Occipital lobe (tissue), 2 donors: Measurements from ENCODE around the gene ZCCHC8. TPM values are rescaled to one million over a fixed set of nuclear protein-coding genes. Genes with fewer than 3 reads are reported as not detected.
A peak's percentile ranks its signal among the peaks of the same experiment; 100 is the strongest.

Experiments used
- DNase-seq: peaks from one replicate; lab custom pipeline; 2025; lab: John Stamatoyannopoulos, UW
- total RNA-seq: library from RNA; depleted of rRNA; stranded (reverse); fragments of >200 nt; gene quantifications from one replicate; pipeline ENCODE4 v1.2.3, GENCODE V29; 2014

ZCCHC8 gene
- total RNA-seq: 31.7 TPM

DNA sequence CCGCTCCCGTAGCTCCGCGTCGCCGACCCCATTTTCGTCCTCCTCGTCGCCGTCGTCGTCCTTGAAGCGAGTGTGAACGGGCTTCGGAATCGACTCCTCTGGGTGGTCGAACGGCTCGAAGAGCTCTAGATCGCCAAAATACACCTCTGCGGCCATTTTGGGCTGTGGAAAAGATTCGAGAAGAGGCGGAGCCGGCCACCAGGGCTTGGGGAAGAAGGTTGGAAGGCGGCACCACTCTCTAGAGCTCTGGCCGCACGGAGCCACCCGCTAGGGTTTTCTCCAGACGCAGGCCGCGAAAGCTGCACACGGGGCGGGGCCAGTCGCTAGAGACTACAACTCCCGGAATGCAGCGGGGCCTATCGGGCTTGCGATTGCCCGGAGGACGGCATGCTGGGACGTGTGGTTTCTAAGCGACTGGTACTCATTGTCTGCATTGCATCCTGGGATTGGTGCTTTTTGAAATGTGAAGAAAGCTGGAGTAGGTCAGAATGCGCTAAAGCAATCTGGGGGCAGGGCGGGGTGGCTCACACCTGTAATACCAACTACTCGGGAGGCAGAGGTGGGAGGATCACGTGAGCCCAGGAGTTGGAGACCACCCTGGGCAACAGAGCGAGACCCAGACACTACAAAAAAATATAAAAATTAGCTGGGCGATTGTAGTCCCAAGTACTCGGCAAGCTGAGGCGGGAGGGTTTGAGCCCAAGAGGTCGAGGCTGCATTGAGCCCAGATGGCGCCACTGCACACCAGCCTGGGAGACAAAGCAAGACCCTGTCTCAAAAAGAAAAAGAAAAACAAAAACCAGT lies at the start of gene ZCCHC8:
TSS of gene ZCCHC8 (minus strand) at position 248 of the 804 bp plus-strand sequence. CDS start at position 156, 92 bp downstream.
- peak; percentile 96 for DNase-seq

DNA sequence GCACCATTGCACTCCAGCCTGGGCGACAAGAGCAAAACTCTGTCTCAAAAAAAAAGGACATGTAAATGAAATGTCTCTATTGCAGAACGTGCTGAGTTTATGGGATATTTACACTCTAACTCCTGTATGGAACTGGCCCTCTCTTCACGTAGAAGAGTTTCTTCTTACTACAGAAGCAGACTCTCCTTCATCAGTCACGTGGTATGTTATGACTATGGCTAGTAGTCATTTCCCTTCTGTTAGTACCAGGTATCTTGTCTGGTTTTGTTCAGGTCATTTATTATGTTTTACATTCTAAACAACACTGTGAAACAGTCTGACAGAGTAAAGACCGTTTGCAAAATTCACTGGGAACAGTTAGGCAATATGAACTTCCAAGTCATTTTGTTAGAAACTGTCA lies 46.6 kb upstream of the ZCCHC8 start:
- no peak for DNase-seq

GRCh38 chr12:122545855-122546254 lies 45.1 kb upstream of the ZCCHC8 start:
- DNase-seq: no peak

DNA sequence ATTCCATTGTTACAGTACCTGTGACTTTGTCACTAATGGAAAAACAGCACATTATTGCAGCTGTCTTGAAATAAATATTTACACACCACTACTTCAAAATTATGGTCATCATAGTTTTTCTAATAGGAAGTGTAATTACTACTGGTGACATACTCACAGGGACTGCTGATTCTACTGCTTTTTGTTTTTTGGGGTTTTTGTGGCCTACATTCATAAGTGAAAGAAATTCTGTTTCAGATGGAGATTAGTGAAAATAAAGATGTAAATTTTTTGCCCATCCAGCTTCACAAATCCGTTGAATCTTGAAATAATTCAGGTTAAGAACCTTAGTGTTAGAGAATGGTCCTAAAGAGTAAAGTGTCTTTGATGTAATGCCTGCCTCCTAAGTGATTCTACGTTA lies 43.8 kb upstream of the ZCCHC8 start:
- DNase-seq: no peak

DNA sequence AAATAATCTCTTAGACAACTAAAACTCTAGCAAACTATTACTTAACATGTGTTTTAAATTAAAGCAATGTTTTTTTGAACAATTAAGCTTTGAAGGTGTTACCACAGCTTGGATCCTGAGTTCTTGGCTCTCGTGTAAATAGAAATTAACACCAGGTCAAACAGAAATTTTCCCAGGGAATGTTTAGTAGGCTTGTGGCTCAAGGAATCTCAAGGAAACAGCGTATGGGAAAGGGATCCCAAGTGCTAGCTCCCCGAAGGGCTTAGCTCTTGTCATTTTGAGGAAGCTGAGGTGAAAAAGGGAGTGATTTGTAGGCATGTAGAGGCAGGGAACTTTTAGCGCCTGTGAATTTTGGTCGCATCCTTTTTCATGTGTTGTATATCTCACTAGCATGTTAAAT lies 37.8 kb upstream of the ZCCHC8 start:
- DNase-seq: no peak

DNA sequence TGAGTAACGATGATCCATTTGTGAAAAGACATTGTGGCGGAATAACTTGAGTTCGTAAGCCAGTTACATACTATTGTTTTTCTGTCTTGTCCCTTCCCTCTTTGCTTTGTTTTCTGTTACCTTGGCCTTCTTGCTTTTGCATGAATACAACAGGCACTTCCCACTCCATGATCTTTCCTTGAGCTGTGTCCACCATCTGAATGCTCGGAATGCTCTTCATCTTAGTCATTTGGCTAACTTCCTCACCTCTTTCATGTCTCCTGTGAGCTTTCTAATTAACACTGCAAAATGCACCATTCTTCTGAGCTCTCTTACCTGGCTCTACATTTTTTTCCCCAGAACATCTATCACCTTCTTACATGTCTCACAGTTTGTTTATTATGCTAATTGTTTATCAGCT lies 36.3 kb upstream of the ZCCHC8 start:
- no peak for DNase-seq

GRCh38 chr12:122533856-122534255 lies 33.1 kb upstream of the ZCCHC8 start:
- DNase-seq: no peak

GRCh38 chr12:122528992-122529391 lies 28.3 kb upstream of the ZCCHC8 start:
- no peak for DNase-seq

DNA sequence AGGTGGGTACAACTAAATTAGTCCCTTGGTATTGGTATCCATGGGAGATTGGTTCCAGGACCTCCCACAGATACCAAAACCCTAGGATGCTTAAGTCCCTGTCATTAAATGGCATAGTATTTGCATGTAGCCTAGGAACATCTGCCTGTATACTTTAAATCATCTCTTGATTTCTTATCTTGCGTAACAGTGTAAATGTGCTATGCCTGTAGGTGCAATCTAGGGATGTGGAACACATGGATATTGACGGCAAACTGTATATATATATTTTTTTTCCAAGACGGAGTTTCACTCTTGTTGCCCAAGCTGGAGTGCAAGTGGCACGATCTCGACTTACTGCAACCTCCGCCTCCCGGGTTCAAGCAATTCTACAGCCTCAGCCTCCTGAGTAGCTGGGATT lies 27.9 kb upstream of the ZCCHC8 start:
- DNase-seq: no peak

- DNase-seq: no peak
Observed at GRCh38 chr12:122527478-122527944, 26.8 kb upstream of the ZCCHC8 start.

DNA sequence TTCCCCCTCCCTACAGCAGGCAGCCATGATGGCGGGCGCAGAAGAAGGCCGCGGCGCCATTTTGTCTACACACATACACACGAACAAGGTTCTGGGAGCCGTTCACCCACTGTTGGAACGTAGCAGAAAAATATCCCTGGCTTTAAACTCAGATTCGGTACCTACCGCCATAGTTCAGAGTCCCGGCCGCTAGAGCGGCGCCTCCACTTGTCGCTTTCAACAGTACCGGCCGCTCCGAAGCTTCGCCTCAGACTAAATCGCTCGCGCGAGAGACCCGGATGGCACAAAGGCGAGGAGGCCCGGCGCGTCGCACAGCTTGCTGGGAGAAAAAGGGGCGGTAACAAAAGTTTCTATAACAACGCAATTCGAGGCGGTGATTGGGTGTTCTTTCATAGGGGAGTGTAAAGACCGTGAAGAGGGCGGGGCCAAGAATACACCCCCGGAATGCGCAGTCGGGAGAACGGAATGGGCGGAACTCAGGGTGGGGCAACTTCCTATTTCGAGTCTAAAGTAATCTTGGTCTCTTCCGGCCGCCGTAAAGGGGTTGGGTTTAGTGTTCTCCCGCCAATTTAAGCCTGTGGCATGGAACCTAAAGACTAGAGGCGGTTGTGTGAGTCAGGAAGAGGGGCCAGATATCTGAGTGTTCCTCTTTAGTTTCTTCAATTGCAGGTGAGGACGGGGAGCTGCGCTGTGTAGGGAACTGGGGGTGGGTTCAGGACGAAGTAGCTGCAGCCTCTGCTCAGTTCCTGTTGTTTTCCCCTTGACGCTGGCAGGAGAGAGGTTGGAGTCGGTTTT lies 26.1 kb upstream of the ZCCHC8 start, which contains the start of the genes KNTC1 and RSRC2:
TSS of gene KNTC1 (plus strand) at position 567 of the 795 bp plus-strand sequence. CDS start 2,815 bp downstream, outside the sequence.
TSS of gene RSRC2 (minus strand) at position 254 of the 795 bp plus-strand sequence. CDS start at position 171, 83 bp downstream.
- peak; percentile 97 for DNase-seq

DNA sequence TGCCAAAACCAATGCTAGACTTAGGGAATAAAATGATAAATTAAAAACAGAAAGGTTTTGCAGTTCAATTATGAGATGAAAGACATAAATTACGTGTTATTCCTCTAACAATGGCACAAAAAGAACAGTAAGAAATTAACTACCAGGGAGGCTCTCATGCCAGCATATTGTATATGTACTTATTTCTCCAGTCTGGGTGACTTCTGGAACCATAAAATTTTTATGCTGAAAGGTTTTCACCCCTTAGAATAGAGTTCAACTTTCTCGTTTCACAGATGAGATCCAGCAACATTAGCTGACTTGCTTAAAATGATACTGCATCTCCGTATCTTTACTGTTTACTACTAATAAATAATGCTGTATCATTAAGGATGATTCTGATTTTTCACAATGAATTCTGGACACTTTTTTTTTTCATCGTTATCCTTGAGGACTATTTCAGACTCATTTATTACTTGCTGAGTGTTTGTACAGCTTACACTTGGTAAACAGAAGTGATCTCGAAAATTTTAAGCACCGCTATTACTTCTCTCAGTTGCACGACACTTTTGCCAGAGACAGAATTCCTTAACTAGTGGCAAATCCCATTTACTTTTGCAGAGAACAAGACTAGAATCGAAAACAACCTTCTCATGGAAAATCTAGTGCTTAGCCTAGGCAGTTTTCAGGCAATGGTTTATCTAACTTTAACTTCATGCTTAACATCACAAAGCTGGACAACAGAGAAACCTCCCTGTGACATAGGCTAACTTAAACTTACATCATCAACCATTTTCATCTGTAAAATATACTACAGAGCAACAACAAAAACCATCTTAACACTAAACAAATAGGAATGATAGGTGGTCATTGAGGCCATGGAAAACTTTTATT lies 23.4 kb upstream of the ZCCHC8 start:
- no peak for DNase-seq

- no peak for DNase-seq
Observed at GRCh38 chr12:122523280-122523679, 22.5 kb upstream of the ZCCHC8 start.

DNA sequence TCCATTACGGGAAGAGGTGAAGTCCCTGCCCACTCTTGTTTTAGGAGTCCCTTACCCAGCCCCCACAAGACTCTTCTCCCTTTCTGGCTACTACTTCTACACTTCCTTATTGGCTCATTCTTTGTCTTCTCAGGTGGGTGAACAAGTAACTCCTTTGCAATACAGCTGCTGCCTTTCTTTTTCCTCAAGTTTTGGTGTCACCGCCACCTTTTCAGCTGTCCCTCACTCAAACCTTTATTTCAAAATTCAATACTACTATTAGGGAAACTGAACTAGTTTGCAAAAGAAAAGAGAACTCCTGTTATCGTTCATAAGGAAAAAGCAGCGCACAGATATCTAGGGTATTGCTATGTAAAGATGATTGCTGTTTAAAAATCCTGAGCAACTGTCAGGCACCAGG lies 19.9 kb upstream of the ZCCHC8 start:
- no peak for DNase-seq

- no peak for DNase-seq
Observed at GRCh38 chr12:122519418-122519817, 18.7 kb upstream of the ZCCHC8 start.

DNA sequence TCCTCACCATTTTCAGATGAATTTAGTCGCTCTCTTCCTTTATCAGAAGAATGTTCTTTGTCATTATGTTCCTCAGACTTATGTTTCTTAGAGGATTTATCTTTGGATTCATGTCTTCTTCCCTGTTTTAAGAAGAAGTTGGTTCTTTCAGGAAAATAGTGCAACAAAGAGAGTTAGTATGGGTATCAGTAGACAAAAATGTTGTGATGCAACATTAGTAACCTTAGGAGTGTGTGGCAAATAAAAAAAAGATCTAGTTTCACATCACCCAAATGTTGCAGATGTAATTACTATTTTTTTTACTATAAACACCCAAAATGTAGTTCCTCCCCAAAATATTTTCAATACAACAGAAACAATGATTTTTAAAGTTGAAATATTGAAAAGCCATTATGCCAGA lies 18.2 kb upstream of the ZCCHC8 start:
- no peak for DNase-seq

GRCh38 chr12:122517877-122518276 lies 17.1 kb upstream of the ZCCHC8 start:
- no peak for DNase-seq

DNA sequence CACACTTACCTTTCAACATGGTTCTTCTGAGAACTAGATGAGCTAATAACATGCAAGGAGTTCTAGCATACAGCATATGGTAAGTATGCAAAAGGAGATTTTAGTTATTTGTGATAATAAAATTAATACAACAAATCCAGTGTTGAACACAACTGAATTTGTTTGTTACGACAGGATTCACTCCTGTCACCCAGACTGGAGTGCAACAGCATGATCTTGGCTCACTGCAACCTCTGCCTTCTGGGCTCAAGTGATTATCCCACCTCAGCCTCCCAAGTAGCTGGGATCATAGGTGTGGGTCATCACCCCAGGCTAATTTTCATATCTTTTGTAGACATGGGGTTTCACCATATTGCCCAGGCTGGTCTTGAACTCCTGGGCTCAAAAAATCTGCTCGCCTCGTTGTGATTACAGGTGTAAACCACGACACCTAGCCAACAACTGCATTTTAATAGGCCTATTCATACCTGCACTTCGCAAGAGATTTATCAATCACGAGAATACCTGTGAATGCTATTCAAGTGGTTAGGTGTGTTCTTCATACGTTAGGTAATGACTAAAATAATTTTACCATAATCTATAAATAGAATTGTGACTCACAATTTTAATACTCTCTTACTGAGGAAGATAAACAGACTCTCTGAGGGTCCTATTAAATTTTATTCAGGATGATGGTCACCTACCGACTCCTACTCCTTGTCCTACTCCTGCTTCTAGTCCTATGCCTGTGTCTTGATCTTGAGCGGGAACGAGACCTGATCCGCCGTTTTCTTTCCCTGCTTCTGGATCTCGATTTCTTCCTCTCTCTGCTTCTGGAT lies 16.0 kb upstream of the ZCCHC8 start:
- no peak for DNase-seq

- no peak for DNase-seq
Observed at GRCh38 chr12:122515275-122515674, 14.5 kb upstream of the ZCCHC8 start.

DNA sequence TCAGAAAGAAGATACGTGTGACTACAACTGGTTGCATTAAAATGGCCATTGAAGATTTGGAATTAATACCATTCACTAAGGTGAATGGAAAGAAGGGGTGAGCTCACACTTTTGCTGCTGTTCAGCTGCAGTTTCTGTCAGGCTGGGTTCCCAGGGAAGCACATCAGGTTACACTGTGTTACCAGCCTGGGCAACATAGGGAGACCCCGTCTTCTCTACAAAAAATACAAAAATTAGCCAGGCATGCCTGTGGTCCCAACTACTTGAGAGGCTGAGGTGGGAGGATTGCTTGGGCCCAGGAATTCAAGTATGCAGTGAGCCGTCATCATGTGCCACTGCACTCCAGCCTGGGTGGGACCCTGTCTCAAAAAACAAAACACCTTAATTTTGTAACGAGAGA lies 12.9 kb upstream of the ZCCHC8 start:
- DNase-seq: no peak
